Activated CD8-positive, alpha-beta T cell treated with anti-CD3 and anti-CD28 coated beads for 36 hours (primary cell): ENCODE results near the gene DOCK3. TPM values are rescaled to one million over a fixed set of nuclear protein-coding genes. Genes with fewer than 3 reads are reported as not detected.

Experiments used
- ATAC-seq: fragments of 200-7000 bp; cut with Tn5 transposase; one replicate; pipeline ENCODE4 v1.10.0; 2021; ENCODE audit warnings: mild to moderate bottlenecking, moderate library complexity
- CTCF ChIA-PET: fragments of 350-600 bp; sonication (Branson Sonifier 250); formaldehyde crosslinking; loops from one replicate; lab custom pipeline; 2021; ENCODE audit warnings: antibody characterized with exemption; lab: Charles Lee
- POLR2A ChIA-PET: fragments of 350-600 bp; sonication (Branson Sonifier 250); formaldehyde crosslinking; loops from one replicate; lab custom pipeline; 2021; ENCODE audit warnings: antibody characterized with exemption; lab: Charles Lee
- DNase-seq: peaks from one replicate; pipeline ENCODE4 v3.0.0-alpha.2; 2020
- H3K27ac Mint-ChIP-seq: one replicate; pipeline ENCODE4 v1.8.0; 2021; ENCODE audit warnings: mild to moderate bottlenecking, mixed read lengths
- H3K27me3 Mint-ChIP-seq: one replicate; pipeline ENCODE4 v1.8.0; 2021; ENCODE audit warnings: mixed read lengths
- H3K36me3 Mint-ChIP-seq: one replicate; pipeline ENCODE4 v1.8.0; 2021; ENCODE audit warnings: low read depth, mixed read lengths
- H3K4me1 Mint-ChIP-seq: one replicate; pipeline ENCODE4 v1.8.0; 2021; ENCODE audit warnings: low read depth, mixed read lengths
- H3K4me3 Mint-ChIP-seq: one replicate; pipeline ENCODE4 v1.8.0; 2021; ENCODE audit warnings: mild to moderate bottlenecking, moderate library complexity, mixed read lengths
- H3K9me3 Mint-ChIP-seq: one replicate; pipeline ENCODE4 v1.8.0; 2021; ENCODE audit warnings: mixed read lengths
- intact Hi-C: fragments of 100-400 bp; cut with micrococcal nuclease; formaldehyde crosslinking; loops from one replicate; pipeline ENCODE4 v1.10.0; 2022
- total RNA-seq, 2 experiments: library from RNA; stranded (reverse); gene quantifications; one replicate each; pipeline ENCODE4 v1.2.3, GENCODE V29; 2021
- TF ChIP-seq, protein P1 (sequence below): fragments of 200-600 bp; IDR thresholded peaks from one replicate; pipeline ENCODE4 v1.8.0; 2022; ENCODE audit warnings: antibody characterized with exemption, mild to moderate bottlenecking

The DOCK3 gene
- total RNA-seq, 2 experiments from 2014 or later = 3.6 to 4.2 TPM

DNA sequence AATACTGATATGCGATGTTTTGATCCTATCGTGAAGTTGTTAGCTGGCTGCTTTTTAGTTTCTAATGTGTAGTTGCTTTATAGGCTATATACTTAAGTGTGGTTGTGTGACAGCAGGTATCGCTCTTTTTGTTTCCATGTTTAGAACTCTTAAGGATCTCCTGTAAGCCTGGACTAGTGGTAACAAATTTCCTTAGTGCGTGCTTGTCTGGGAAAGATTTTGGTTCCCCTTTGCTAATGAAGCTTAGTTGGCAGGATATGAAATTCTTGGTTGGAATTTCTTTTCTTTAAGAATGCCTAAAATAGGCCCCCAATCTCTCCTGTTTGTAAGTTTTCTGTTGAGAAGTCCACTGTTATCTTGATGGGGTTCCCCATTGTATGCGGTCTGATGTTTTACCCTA, 173.6 kb downstream of the DOCK3 start:
- Mint-ChIP-seq H3K27me3 (peaks cover 6% of the 10 kb centered on the region), H3K9me3 (peaks cover 9% of the 10 kb centered on the region), H3K4me1 (no peaks in the 10 kb centered on the region), H3K27ac (no peak overlapping the region), H3K36me3 (no peaks in the 10 kb centered on the region), H3K4me3 (no peak overlapping the region)
- CTCF ChIA-PET = interaction anchor here (0.8 kb wide), 1 partner anchor 428 kb away, joined by 3 read pairs; no protein-coding TSS in a partner anchor
- DNase-seq (no peak), ATAC-seq (no peak)
- TF ChIP-seq, protein P1, sequence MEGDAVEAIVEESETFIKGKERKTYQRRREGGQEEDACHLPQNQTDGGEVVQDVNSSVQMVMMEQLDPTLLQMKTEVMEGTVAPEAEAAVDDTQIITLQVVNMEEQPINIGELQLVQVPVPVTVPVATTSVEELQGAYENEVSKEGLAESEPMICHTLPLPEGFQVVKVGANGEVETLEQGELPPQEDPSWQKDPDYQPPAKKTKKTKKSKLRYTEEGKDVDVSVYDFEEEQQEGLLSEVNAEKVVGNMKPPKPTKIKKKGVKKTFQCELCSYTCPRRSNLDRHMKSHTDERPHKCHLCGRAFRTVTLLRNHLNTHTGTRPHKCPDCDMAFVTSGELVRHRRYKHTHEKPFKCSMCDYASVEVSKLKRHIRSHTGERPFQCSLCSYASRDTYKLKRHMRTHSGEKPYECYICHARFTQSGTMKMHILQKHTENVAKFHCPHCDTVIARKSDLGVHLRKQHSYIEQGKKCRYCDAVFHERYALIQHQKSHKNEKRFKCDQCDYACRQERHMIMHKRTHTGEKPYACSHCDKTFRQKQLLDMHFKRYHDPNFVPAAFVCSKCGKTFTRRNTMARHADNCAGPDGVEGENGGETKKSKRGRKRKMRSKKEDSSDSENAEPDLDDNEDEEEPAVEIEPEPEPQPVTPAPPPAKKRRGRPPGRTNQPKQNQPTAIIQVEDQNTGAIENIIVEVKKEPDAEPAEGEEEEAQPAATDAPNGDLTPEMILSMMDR = no peak
- intact Hi-C loops = no loop called here
- POLR2A ChIA-PET = no interaction called here

DNA sequence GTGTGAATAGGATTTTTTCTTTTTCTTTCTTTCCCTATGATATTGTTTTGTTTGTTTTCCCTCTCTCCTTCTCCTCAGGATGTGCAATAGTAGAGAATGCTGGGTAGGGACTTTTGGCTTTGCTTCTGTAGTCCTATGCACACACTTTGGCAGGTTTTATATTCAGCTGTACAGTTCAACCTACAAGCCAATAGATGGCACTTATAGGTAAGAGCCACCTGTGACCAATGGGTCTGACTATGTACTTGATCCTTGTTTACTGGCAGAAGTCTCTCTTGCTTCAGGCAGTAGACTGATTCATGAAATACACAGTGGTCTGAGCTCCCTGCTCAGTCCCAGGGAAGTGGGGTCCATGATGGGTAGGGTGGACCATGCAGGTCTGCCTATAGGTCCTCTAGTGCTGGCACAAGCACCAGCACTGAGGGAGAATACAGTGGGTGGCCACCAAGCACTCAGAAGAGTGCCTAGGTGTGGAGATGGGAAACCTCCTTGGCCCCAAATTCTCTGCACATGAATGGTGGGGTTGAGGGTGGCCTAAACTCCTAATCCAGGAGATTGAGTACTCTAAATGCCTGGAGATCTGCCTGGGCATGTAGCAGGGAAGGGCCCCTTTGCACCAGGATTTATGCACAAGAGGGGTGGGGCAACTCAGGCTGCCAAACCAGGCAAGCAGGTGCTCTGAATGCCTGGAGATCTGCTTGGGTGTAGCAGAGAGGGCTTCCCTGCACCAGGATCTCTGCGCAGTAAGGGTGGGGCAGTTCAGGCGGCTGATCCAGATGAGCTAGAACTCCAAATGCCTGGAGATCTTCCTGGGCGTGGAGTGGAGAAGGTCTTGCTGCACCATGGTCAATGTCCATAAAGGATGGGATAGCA, 176.1 kb downstream of the DOCK3 start:
- ChIA-PET POLR2A (interaction anchor here (0.6 kb wide), 1 partner anchor 203 kb away, joined by 3 read pairs; no protein-coding TSS in a partner anchor), CTCF (no interaction called here)
- no peak for ATAC-seq
- Mint-ChIP-seq H3K27me3 (peaks cover 3% of the 10 kb centered on the region), H3K4me3 (no peak overlapping the region), H3K27ac (no peak overlapping the region), H3K4me1 (no peaks in the 10 kb centered on the region), H3K36me3 (no peaks in the 10 kb centered on the region), H3K9me3 (peaks cover 9% of the 10 kb centered on the region)
- TF ChIP-seq, protein P1 = no peak
- intact Hi-C loops = no loop called here
- DNase-seq = no peak

DNA sequence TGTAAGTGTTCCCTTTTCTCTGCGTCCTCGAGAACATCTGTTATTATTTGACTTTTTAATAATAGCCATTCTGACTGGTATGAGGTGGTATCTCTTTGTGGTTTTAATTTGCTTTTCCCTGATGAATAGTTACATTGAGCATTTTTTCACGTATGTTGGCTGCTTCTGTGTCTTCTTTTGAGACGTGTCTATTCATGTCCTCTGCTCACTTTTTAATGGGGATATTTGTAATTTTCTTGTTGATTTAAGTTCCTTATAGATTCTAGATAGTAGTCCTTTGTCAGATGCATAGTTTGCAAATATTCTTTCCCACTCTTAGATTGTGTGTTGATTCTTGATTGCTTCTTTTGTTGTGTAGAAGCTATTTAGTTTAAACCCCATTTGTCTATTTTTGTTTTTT, 179.2 kb downstream of the DOCK3 start:
- no peak overlapping the region for H3K4me3 Mint-ChIP-seq
- intact Hi-C loops = no loop called here
- peaks cover 2% of the 10 kb centered on the region for H3K9me3 Mint-ChIP-seq
- TF ChIP-seq, protein P1 = no peak
- H3K27ac Mint-ChIP-seq = no peak overlapping the region
- DNase-seq (no peak), ATAC-seq (no peak)
- no peaks in the 10 kb centered on the region for H3K36me3 Mint-ChIP-seq
- H3K4me1 Mint-ChIP-seq = no peaks in the 10 kb centered on the region
- CTCF ChIA-PET = no interaction called here
- POLR2A ChIA-PET = interaction anchor here (0.8 kb wide), 1 partner anchor 40 kb away, joined by 3 read pairs; no protein-coding TSS in a partner anchor
- H3K27me3 Mint-ChIP-seq = no peaks in the 10 kb centered on the region

DNA sequence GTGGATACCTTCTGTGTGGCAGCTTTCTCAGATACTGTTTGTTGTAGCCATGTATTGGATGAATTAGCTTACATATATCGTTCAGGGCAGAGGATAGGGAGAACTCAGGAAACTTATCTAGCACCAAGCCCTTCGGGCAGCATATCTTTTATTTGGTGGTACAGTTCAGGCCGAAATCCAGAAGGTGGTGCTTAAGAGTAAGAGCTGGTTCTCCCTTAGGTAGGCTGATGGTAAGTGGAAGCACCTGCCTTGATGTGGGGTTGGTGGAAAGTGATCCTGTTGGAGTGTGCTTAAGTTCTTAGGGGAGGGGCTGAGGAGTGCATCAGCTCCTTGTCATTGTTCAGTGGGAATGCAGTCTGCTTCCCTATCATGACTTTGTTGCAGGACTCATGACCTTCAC, 187.5 kb downstream of the DOCK3 start:
- no peak for DNase-seq
- ChIA-PET CTCF (no interaction called here), POLR2A (interaction anchor here (0.9 kb wide), 1 partner anchor 70 kb away, joined by 4 read pairs; no protein-coding TSS in a partner anchor)
- H3K27me3 Mint-ChIP-seq = peaks cover 4% of the 10 kb centered on the region
- intact Hi-C loops = no loop called here
- ATAC-seq = no peak
- no peak overlapping the region for H3K4me3 Mint-ChIP-seq
- TF ChIP-seq, protein P1 = no peak
- no peak overlapping the region for H3K27ac Mint-ChIP-seq
- H3K9me3 Mint-ChIP-seq = peaks cover 2% of the 10 kb centered on the region
- H3K4me1 Mint-ChIP-seq = no peaks in the 10 kb centered on the region
- H3K36me3 Mint-ChIP-seq = no peaks in the 10 kb centered on the region
